HCT116 (cell line): ENCODE measurements around the gene PHF1. TPM values are rescaled to one million over a fixed set of nuclear protein-coding genes. Genes with fewer than 3 reads are reported as not detected.

Experiments
- ATAC-seq: fragments of 200-7000 bp; cut with Tn5 transposase; 2 replicates; pipeline ENCODE4 v1.9.1; 2020; ENCODE audit warnings: mild to moderate bottlenecking, moderate library complexity
- BruUV-seq: library from RNA; stranded (reverse); fragments of 400-500 nt; replicated peaks from 2 replicates; lab custom pipeline; 2021; lab: Mats Ljungman, UMichigan
- CTCF ChIA-PET: fragments of 300-600 bp; sonication (Branson Sonifier 250); formaldehyde crosslinking; loops from one replicate; lab custom pipeline; 2021; ENCODE audit warnings: antibody characterized with exemption; lab: Charles Lee
- POLR2A ChIA-PET: fragments of 300-600, 350-600 bp; sonication (Branson Sonifier 250); formaldehyde crosslinking; loops from one replicate; lab custom pipeline; 2021; ENCODE audit warnings: antibody characterized with exemption; lab: Charles Lee
- RAD21 ChIA-PET, 2 experiments: fragments of 300-600 bp; sonication (Branson Sonifier 250); formaldehyde crosslinking; loops; one replicate each; lab custom pipeline; 2023; ENCODE audit warnings: low total read pairs in 2 of 2; ENCODE audit not compliant: uncharacterized antibody in 2 of 2, unreplicated experiment in 2 of 2, low non-redundant PET in 1 of 2; lab: Charles Lee
- DNase-seq: peaks from one replicate; pipeline ENCODE4 v3.0.0-alpha.2; 2010; ENCODE audit warnings: low read depth, low spot score
- H2AFZ ChIP-seq: fragments of 200-600 bp; shearing (Covaris generic), sonication (generic); 2 replicates; pipeline ENCODE4 v1.6.1; 2017; ENCODE audit warnings: low read depth, mixed run types, mixed read lengths, antibody characterized with exemption, low read length; ENCODE audit not compliant: poor library complexity, severe bottlenecking
- H3K27ac ChIP-seq: 2 replicates; pipeline ENCODE4 v1.5.1; 2012; ENCODE audit warnings: low read depth, low read length
- H3K27me3 ChIP-seq: fragments of 200-600 bp; sonication (generic); 2 replicates; pipeline ENCODE4 v1.6.1; 2016; ENCODE audit warnings: mixed run types, low read length, mixed read lengths; ENCODE audit not compliant: insufficient read depth
- H3K36me3 ChIP-seq, 2 experiments: fragments of 200-500 bp in 1 of 2; fragments of 200-600 bp in 1 of 2; sonication (Bioruptor generic) in 1 of 2; sonication (generic) in 1 of 2; 2 replicates each; pipeline versions ENCODE4 v1.5.1 to v1.6.1; 2014 to 2016; ENCODE audit warnings: low read length in 2 of 2, inconsistent platforms in 1 of 2, mixed read lengths in 1 of 2, mixed run types in 1 of 2; ENCODE audit not compliant: insufficient read depth in 2 of 2, control insufficient read depth in 1 of 2
- H3K4me1 ChIP-seq, 2 experiments: fragments of 200-600 bp in 1 of 2; sonication (generic) in 1 of 2; 2 replicates each; pipeline versions ENCODE4 v1.5.1 to v1.6.1; 2012 to 2017; ENCODE audit warnings: low read length in 2 of 2, inconsistent platforms in 1 of 2, mild to moderate bottlenecking in 1 of 2, mixed read lengths in 1 of 2, mixed run types in 1 of 2, moderate library complexity in 1 of 2; ENCODE audit not compliant: insufficient read depth in 2 of 2, control insufficient read depth in 1 of 2
- H3K4me2 ChIP-seq: fragments of 200-600 bp; sonication (generic); 2 replicates; pipeline ENCODE4 v1.6.1; 2017; ENCODE audit warnings: mixed run types, low read length, mixed read lengths
- H3K4me3 ChIP-seq, 2 experiments: fragments of 200-600 bp in 1 of 2; sonication (generic) in 1 of 2; replicated peaks in 1 of 2; 2 replicates each; pipeline ENCODE4 v1.5.1; 2011 to 2016; ENCODE audit warnings: low read length in 2 of 2, control low read depth in 1 of 2, low read depth in 1 of 2, mild to moderate bottlenecking in 1 of 2, mixed read lengths in 1 of 2, mixed run types in 1 of 2
- H3K79me2 ChIP-seq: fragments of 200-600 bp; sonication (generic); 2 replicates; pipeline ENCODE4 v1.6.1; 2017; ENCODE audit warnings: mild to moderate bottlenecking, mixed run types, low read length, moderate library complexity, mixed read lengths; ENCODE audit not compliant: insufficient read depth
- H3K9ac ChIP-seq: fragments of 200-600 bp; sonication (generic); 2 replicates; pipeline ENCODE4 v1.6.1; 2016; ENCODE audit warnings: low read length, mixed read lengths
- H3K9me2 ChIP-seq: fragments of 200-600 bp; sonication (generic), shearing (Covaris generic); 2 replicates; pipeline ENCODE4 v1.6.1; 2017; ENCODE audit warnings: mixed run types, mild to moderate bottlenecking, moderate library complexity; ENCODE audit not compliant: insufficient read depth
- H3K9me3 ChIP-seq, 2 experiments: fragments of 200-500 bp in 1 of 2; fragments of 200-600 bp in 1 of 2; sonication (Bioruptor generic) in 1 of 2; sonication (generic) in 1 of 2; 2 replicates each; pipeline ENCODE4 v1.6.1; 2014 to 2017; ENCODE audit warnings: low read length in 2 of 2, mixed read lengths in 2 of 2, inconsistent platforms in 1 of 2, low read depth in 1 of 2, mild to moderate bottlenecking in 1 of 2, mixed run types in 1 of 2, moderate library complexity in 1 of 2; ENCODE audit not compliant: control insufficient read depth in 1 of 2, insufficient read depth in 1 of 2
- H4K20me1 ChIP-seq: fragments of 200-600 bp; sonication (generic), shearing (Covaris generic); 2 replicates; pipeline ENCODE4 v1.6.1; 2017; ENCODE audit warnings: mixed run types, mild to moderate bottlenecking, moderate library complexity; ENCODE audit not compliant: insufficient read depth
- CBX3 ChIP-seq: IDR thresholded peaks from 2 replicates; pipeline ENCODE4 v1.6.1; 2012; ENCODE audit warnings: low read depth
- EGR1 ChIP-seq: IDR thresholded peaks from 2 replicates; pipeline ENCODE4 v1.6.1; 2012; ENCODE audit warnings: low read depth
- EZH2phosphoT487 ChIP-seq: fragments of 200-600 bp; IDR thresholded peaks from 2 replicates; pipeline ENCODE4 v1.6.1; 2018; ENCODE audit warnings: antibody characterized with exemption, borderline replicate concordance
- FOSL1 ChIP-seq: IDR thresholded peaks from 2 replicates; pipeline ENCODE4 v1.6.1; 2012; ENCODE audit warnings: low read depth
- JUND ChIP-seq: IDR thresholded peaks from 2 replicates; pipeline ENCODE4 v1.6.1; 2012
- MAX ChIP-seq: IDR thresholded peaks from 2 replicates; pipeline ENCODE4 v1.6.1; 2012
- RAD21 ChIP-seq: IDR thresholded peaks from 2 replicates; pipeline ENCODE4 v1.6.1; 2012; ENCODE audit warnings: low read depth, mild to moderate bottlenecking
- REST ChIP-seq: IDR thresholded peaks from 2 replicates; pipeline ENCODE4 v1.6.1; 2012; ENCODE audit warnings: low read depth
- SIN3A ChIP-seq: IDR thresholded peaks from 2 replicates; pipeline ENCODE4 v1.6.1; 2012; ENCODE audit warnings: low read depth
- ZBTB33 ChIP-seq: IDR thresholded peaks from 2 replicates; pipeline ENCODE4 v1.6.1; 2011; ENCODE audit warnings: mild to moderate bottlenecking, low read length, moderate library complexity; ENCODE audit not compliant: insufficient replicate concordance; ENCODE audit errors: extremely low read depth
- ZFX ChIP-seq: fragments of 450-650 bp; IDR thresholded peaks from 2 replicates; pipeline ENCODE4 v1.6.1; 2017
- intact Hi-C: fragments of 100-400 bp; cut with micrococcal nuclease; formaldehyde crosslinking; loops from 2 replicates; pipeline ENCODE4 v1.10.0; 2022
- total RNA-seq: library from RNA; stranded (reverse); gene quantifications from one replicate; pipeline ENCODE4 v1.2.1, GENCODE V29; 2021; ENCODE audit not compliant: unreplicated experiment

The PHF1 gene
- total RNA-seq, 1 experiment from 2014 or later = 40.2 TPM

GRCh38 chr6:33426590-33427511 is 16.0 kb downstream of the PHF1 start:
- Histone ChIP-seq H3K9me2 (no peaks in the 10 kb centered on the region), H3K79me2 (no peaks in the 10 kb centered on the region), H3K4me2 (peak overlapping the region; percentile 90), H3K27me3 (no peaks in the 10 kb centered on the region), H3K9ac (peak overlapping the region; percentile 60), H2AFZ (no peak overlapping the region), H3K9me3 (no peaks in the 10 kb centered on the region), H4K20me1 (no peaks in the 10 kb centered on the region), H3K36me3 (no peaks in the 10 kb centered on the region)
- no peak for DNase-seq
- POLR2A ChIA-PET = interaction anchor here (2.1 kb wide), 1 partner anchor 28 kb away, joined by 7 read pairs; the partner anchor contains the start of gene ZBTB9
- CTCF ChIA-PET = interaction anchor here (0.7 to 1.6 kb wide), 4 partner anchors 13 to 150 kb away, joined by 3 to 7 read pairs (median 4); partner anchors contain the start of genes B3GALT4 and ZBTB9
- BruUV-seq = no TSS peak
- TF ChIP-seq ZFX (no peak), CBX3 (no peak), REST (no peak), JUND (no peak), SIN3A (no peak), FOSL1 (no peak), EGR1 (no peak), EZH2phosphoT487 (no peak), ZBTB33 (no peak), RAD21 (no peak), MAX (no peak)
- TF ChIP-seq, all 23 proteins: peak for 0
- intact Hi-C loops = loop anchor here (5.0 kb wide), 1 partner anchor 130 kb away; the partner anchor contains the start of gene RGL2
- ATAC-seq = no peak
- Histone ChIP-seq H3K27ac (peak overlapping the region; percentile 86), H3K4me3 (peak overlapping the region; percentile 52 to 65), H3K4me1 (peaks cover 28 to 65% of the 10 kb centered on the region in 2 experiments)
- RAD21 ChIA-PET = interaction anchor here in 1 of 2 experiments (0.6 kb wide), 1 partner anchor 147 kb away, joined by 3 read pairs; no protein-coding TSS in a partner anchor
